Stimulated activated CD8-positive, alpha-beta memory T cell treated with anti-CD3 and anti-CD28 coated beads, Interleukin-7, amount 100 ng/mL, for 24 hours (primary cell): Measurements from ENCODE around the gene TMEM260.
"Not testable (repeated sequence)": the region's sequence is repeated elsewhere in the genome, so short reads cannot be mapped to it uniquely, and the experiment has no call there.

ENCODE experiments used
- DNase-seq: peaks from one replicate; pipeline ENCODE4 v3.0.0-alpha.2; 2020; ENCODE audit warnings: low read depth

The TMEM260 gene

DNA sequence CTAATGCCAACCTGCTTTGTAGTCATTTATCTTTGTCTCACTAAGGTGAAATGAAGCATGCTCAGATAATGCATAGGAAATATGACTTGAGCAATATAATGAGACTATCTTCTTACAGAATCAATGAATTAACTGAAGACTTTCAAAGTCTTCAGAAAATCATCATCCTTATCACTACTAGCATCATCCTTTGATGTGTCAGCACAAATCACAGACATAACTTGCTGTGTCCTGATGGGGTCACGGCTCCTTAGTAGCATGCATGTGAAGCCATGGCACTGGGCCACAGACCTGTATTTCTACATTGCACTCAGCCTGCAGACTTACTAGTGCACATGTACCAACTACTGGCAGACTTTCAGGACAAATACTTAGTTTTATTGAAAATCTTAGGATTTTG, 18.9 kb downstream of the TMEM260 start:
- DNase-seq, result no peak

- no peak for DNase-seq
Measured at GRCh38 chr14:56603648-56604047, 24.1 kb downstream of the TMEM260 start.

- DNase-seq, result no peak
Measured at GRCh38 chr14:56608689-56609088, 29.1 kb downstream of the TMEM260 start.

DNA sequence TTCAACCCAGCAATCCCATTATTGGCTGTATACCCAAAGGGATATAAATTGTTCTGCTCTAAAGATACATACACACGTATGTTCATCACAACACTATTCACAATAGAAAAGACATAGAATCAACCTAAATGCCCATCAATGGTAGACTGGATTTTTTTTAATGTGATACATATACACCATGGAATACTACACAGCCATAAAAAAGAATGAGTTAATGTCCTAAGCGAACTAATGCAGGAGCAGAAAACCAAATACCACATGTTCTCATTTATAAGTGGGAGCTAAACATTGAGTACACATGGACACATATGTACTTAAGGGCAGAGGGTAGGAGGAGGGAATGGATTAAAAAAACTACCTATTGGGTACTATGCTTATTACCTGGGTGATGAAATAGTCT, 32.1 kb downstream of the TMEM260 start:
- DNase-seq, result not testable (repeated sequence)

- DNase-seq, result no peak
Measured at GRCh38 chr14:56617084-56617483, 37.5 kb downstream of the TMEM260 start.

GRCh38 chr14:56630707-56631106, 51.1 kb downstream of the TMEM260 start:
- no peak for DNase-seq

DNA sequence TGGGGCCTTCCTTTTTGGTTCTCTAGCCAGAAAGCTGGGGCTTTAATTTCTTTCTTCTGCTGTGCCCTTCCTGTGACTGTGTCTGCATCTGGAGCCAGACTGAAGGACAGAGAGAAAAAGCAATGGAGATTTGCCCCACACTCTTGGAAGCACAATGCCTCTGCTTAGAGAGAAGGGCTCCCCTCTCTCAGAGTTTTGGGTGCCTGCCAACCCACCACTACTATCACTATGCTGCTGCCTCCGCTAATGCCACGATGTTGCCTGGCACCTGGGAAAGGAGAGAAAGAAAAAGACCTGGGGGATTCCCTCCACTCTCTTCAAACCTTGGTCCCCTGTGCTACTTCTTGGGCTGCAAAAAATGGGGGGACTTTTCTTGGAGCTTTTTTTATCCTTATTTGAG, 52.6 kb downstream of the TMEM260 start:
- no peak for DNase-seq

GRCh38 chr14:56633544-56633943, 53.9 kb downstream of the TMEM260 start:
- no peak for DNase-seq

GRCh38 chr14:56635041-56635440, 55.4 kb downstream of the TMEM260 start:
- DNase-seq, result no peak

DNA sequence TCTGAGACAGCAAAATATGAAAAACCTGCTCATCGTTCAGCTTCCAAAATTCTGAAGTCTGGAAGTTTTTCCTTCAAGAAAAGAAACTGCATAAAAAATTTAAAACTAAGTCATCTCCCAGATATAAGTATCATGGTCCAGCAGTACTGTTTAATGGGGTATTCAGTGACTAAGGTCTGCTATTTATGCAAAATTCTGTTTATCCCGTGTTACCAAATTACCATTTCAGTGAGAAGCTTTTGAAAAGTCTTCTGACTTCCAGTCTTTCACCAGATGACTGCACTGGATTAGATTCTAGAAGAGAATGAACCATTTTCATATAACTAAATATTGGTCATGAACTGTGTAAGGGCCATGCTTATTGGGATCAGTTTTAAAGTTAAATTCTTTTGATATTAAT, 67.9 kb downstream of the TMEM260 start:
- no peak for DNase-seq

GRCh38 chr14:56648508-56649301, 69.1 kb downstream of the TMEM260 start:
- DNase-seq, result no peak

GRCh38 chr14:56649382-56649781, 69.8 kb downstream of the TMEM260 start:
- DNase-seq, result no peak

- no peak for DNase-seq
Measured at GRCh38 chr14:56650048-56650447, 70.5 kb downstream of the TMEM260 start.

DNA sequence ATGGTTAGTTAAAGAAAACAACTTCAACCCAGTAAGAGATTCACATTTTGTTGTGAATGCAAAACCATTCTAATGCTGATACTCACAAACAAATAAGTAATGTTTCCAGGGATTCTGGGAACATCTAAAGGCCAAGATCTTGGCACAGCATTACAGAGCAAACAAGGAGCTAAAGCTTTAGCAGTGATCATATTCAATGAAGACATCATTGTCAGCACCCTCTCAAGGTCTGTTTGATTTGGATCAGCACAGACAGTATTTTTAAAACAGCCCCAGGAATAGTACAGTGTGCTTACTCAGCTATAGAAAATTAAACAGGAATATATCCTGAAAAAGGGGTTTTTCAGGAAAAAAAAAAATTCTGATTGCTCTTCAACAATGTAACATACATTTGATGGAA, 71.4 kb downstream of the TMEM260 start:
- DNase-seq, result no peak

DNA sequence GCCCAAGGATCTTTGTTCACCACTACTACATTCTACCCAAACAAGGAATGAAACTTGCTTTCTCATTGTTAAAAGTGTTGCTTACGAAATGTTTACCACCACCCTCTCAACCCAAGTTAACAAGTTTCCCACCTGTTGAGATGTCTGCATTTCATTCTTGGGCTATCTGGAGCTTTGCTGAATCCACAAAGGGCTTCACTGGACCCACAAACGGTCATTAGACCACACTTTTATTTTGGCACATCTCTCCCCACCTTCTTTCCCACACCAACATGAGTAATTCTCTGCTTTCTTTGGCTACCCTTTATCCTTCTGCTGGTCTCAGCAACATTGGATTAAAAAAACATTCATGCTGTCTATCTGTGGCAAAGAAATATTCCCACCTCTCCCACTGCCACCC, 78.0 kb downstream of the TMEM260 start:
- no peak for DNase-seq

DNA sequence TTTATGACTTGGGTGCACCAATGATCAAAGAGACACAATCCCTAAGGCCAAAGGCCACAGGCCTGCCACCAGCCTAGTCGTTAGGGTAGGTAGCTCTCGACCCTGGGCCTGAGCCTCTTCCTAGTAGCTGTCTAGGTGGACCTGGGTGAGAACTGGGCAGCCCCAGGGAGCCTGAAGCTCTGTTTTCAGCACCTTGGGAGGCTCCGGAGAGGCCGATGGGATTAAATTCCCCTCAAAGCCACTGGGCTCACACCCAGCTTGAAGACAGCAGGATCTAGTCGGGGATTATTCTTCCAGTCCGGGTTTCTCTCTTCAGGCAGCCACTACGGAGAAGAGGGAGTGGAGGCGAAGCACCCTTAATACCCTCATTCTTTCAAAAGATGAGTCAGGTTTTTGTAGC, 79.8 kb downstream of the TMEM260 start:
- no peak for DNase-seq

DNA sequence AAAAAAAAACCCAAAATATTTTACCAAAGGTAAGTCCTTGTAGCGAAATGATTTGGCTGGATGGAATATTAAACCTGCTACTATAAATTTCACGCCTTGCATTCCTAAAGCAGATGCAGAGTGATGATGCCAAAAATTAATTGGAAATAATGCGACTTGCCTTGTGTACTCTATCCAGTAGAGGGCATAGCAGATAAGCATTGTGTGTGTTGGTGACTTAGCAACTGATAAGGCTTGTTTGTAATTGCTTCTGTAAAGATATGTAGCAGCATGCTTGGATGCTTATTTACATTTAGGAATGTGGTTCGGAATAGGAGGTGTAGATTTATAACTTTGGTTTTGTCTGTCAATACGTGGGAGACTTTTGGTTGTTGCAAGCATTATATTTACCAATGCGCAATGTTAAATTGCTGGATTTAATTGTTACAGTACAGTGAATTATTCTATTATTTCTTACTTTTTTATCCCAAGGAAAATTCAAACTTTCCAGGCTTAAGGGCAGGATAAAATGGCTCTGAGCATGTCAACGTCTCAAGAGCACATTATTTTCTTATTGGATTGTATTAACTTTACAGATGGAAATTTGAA, 80.5 kb downstream of the TMEM260 start:
- no peak for DNase-seq

DNA sequence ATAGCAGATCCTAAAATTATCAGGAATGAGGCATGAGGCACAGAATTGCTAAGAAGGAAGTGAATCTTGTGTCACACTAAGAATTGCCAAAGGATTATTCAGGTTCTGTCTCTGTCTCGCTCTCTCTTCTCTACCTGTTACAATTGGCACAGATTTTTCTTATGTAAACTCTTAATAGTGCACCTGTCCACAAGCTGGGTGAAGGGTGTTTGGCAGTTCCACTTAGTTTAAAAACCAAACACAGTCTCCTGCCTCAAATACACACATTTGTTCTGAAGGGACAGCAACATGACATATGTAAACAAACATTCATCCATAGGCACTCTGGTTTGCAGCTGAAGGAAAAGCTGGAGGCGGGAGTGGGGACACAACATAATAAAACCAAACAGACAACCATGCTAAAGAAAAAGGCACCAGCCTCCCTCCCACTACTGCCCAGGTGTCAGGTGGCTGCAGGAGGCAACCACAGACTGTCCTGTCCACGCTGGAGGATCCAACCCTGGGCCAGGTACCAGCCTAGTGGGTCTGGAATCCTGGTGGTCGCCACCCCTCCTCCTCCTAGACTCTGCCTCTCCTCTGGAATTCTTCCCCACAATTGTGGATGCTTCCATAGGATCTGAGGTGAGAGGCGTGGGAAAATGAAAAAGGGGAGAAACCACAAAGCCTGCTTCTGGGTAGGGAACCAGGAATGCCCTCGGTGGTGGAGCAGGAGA, 81.2 kb downstream of the TMEM260 start:
- DNase-seq, result no peak

- DNase-seq, result no peak
Measured at GRCh38 chr14:56661478-56661877, 81.9 kb downstream of the TMEM260 start.

DNA sequence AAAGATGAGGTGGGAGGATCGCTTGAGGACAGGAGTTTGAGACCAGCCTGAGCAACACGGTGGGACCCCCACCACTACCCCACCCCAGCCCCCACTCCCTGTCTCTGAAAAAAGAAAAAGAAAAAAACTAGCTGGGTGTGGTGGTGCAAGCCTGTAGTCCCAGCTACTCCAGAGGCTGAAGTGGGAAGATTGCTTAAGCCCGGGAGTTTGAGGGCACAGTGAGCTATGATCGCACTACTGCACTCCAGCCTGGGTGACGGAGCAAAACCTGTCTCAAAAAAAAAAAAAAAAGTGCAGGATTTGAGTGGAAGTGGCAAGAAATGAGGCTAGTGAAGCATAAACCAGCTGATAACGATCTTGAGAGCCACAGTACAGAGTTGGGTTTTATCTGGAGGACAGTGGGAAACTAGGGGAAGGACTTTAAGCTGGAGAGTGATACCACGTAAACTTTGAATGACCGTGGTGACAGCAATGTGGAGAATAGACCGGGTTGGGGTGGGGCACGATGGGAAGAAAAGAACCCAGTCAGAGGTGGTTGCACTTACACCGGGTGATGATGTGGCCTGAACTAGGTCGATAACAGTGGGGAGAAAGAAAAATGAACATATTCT, 85.3 kb downstream of the TMEM260 start:
- DNase-seq, result no peak

DNA sequence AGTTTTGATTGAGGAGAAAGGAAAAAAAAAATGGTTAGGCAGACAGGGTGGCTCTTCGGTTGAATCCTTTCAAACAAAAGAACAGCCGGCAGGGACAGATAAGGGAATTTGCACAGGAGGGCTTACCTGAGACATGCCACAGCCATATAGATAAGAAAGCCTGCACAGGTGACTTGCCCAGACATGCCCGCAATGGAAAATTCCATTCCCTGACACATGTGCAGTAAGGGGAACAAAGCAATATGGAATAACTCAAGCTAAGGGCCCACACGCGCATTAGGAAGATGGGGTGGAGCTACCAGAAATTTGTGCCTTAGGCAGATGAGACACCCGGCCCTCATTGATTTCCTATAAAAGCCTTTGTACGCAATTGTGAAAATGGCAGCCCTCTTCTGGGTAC, 86.7 kb downstream of the TMEM260 start:
- DNase-seq, result no peak

- no peak for DNase-seq
Measured at GRCh38 chr14:56666716-56667115, 87.1 kb downstream of the TMEM260 start.

- not testable (repeated sequence) for DNase-seq
Measured at GRCh38 chr14:56667290-56667689, 87.7 kb downstream of the TMEM260 start.
